ENCODE results near the gene NFATC3. TPM values are rescaled to one million over a fixed set of nuclear protein-coding genes. Genes with fewer than 3 reads are reported as not detected.

NFATC3 gene
- total RNA-seq, 1 donor = 32.8 TPM

DNA sequence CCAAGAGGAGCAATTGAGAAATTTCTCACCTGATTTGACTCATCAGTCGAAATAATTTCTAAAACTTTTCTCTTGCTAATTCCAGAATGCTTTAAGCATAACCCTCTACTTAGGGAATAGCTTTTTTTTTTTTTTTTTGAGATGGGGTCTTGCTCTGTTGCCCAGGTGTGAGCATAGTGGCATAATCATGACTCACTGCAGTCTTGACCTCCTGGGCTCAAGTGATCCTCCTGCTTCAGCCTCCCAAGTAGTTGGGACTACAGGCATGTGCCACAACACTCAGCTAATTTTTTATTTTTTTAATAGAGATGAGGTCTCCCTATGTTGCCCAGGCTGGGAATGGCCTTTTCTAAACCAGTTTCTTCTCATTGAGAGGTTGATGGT is 13.7 kb upstream of the NFATC3 start:
- no peak overlapping the region for H3K4me3 ChIP-seq (ENCODE audit: low read depth, low read length)
- no peak for DNase-seq (ENCODE audit: low read depth)
- TF ChIP-seq CTCF (IDR thresholded peaks at IDR 0.05; ENCODE audit: insufficient read depth, low read depth, low read length) = no peak

DNA sequence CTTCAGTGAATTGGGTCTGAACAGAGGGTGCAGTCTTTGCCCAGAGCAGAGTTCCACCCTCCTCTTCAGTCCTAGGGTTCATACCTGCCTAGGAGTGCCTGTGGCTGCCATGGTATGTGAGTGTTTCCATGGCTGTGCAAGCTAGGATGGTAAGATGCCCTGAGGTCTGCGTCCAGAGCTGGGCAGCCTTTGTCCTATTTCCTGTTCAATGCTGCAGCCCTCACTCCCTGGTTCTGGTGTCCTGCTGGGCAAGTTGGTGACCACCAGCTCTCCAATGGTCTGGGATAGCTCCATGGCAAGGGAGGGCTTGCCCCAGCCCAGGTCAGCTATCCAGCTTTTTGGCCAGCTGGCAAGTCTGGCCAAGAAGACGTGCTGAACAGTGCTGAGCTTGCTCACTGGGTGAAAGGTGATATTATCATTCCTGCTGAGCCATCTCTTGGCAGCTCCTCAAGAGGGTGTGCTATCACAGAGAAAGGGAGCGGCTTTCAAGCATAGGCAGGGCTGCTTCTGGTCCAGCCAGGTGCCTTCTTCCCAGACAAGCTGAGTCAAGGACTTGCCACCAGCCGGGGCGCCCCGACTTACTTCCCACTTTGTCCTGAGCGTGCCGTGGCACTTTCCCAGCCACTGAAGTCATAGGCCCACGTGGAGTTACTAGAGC is 13.0 kb upstream of the NFATC3 start:
- no peak for TF ChIP-seq CTCF (IDR thresholded peaks at IDR 0.05; ENCODE audit: insufficient read depth, low read depth, low read length)
- H3K4me3 ChIP-seq (ENCODE audit: low read depth, low read length) = no peak overlapping the region
- peak; percentile 89 for DNase-seq (ENCODE audit: low read depth)

DNA sequence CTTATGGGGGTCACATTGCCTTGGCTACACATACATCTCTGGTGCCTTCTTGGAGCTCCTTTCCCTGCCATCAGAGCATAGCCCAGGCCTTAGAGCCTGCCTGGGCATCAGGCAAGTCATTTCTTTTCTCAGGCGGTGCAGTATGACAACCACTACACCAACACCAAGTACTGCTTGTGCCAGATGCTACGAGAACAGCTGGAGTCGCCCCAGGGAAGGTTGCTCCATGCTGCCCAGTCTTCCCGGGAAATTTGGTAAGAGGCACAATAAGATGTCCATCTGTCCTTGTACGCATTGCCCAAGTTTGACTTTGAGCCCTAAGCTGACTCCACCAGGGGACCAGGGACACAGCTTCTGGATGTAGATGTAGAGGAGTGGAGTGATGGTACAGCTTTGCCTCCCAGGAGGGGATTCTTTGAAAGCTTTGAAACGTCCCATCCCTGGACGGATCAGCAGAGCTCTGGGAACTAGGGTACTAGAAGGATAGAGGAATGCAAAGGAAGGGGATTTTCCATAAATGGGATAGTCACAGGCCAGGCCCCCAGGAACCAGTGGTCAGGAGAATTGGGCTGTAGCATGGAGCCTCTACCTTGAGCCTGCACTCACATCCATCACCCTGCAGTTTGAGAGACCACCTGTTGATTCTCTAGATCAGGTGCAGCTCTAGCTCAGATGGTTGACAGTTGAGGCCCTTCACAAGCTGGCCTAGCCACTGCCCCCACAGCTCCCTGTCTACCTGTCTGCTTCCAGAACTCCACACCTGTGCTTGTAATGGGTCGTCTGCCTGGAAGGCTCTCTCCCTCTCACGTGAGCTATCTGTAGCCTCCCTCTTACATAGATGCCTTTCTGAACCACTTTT is 11.0 kb upstream of the NFATC3 start:
- TF ChIP-seq CTCF (IDR thresholded peaks at IDR 0.05; ENCODE audit: insufficient read depth, low read depth, low read length) = no peak
- DNase-seq (ENCODE audit: low read depth) = no peak
- no peak overlapping the region for H3K4me3 ChIP-seq (ENCODE audit: low read depth, low read length)

DNA sequence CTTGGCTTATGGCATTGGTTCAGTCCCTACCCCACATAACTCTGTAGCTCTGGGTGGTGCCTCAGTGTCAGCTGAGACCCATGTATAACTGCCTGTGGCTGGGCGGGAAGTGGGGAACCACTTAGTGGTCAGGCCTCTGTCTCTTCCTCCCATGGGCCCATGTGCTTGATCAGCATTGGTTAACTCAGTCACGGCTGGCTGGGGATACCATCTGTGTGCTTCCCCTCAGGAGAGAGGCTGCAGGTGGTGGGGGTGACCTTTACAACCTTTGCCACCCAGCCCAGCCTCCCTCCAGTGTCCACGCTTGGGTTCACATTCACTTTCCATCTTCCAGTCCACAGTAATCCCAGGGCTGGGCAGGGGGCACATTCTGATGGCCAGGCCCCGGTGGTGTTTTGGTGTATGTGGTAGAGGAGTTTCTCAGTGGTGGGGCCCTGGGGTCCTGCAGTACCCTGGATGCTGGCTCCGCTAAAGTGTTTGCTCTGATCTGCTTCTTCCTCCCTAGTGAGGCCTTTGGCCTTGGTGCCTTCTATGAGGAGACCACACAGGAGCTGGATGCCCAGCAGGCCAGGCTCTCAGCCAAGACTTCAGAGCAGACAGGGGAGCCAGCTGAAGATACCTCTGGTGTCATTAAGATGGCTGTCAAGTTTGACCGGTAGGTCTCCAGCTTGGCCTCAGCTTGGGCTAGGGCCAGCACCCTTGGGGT is 10.2 kb upstream of the NFATC3 start:
- H3K4me3 ChIP-seq (ENCODE audit: low read depth, low read length) = no peak overlapping the region
- no peak for DNase-seq (ENCODE audit: low read depth)
- TF ChIP-seq CTCF (IDR thresholded peaks at IDR 0.05; ENCODE audit: insufficient read depth, low read depth, low read length) = no peak

DNA sequence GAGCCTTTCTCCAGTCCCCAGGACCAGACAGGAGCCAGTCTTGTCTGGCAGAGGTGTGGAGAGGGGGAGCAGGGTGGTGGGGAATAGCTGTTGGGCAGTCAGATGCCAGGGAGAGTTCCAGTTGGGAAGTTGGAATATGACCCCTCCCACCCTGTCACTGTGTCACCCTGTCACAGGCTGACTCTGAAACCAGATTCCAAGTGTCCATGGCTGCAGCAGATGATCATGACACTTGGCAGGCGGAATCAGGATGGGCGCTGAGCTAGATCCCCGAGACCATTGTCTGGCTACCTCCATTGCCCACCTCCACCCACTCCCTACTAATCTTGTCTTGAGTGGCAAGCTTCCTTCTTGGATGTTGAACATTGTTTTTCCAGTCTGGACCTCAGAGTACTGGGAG is 9.2 kb upstream of the NFATC3 start:
- DNase-seq (ENCODE audit: low read depth) = no peak
- no peak overlapping the region for H3K4me3 ChIP-seq (ENCODE audit: low read depth, low read length)
- TF ChIP-seq CTCF (IDR thresholded peaks at IDR 0.05; ENCODE audit: insufficient read depth, low read depth, low read length) = no peak

GRCh38 chr16:68076560-68076959 is 8.6 kb upstream of the NFATC3 start:
- no peak for DNase-seq (ENCODE audit: low read depth)
- TF ChIP-seq CTCF (IDR thresholded peaks at IDR 0.05; ENCODE audit: insufficient read depth, low read depth, low read length) = no peak
- no peak overlapping the region for H3K4me3 ChIP-seq (ENCODE audit: low read depth, low read length)
